SK-N-SH treated with all-trans-retinoic acid at 6 μM for 48 hours (cell line): Measurements from ENCODE around the gene SLC7A5.

ENCODE experiments used
- TOX ChIP-seq: fragments of 250-450 bp; sonication (Bioruptor Pico); IDR thresholded peaks from 2 replicates; pipeline ENCODE4 v1.8.0; 2021; ENCODE audit warnings: mild to moderate bottlenecking, moderate library complexity, borderline replicate concordance
- TF ChIP-seq, protein P1 (sequence below): fragments of 250-450 bp; sonication (Bioruptor Pico); IDR thresholded peaks from 2 replicates; pipeline ENCODE4 v1.8.0; 2020; ENCODE audit warnings: mild to moderate bottlenecking, moderate library complexity, borderline replicate concordance

DNA sequence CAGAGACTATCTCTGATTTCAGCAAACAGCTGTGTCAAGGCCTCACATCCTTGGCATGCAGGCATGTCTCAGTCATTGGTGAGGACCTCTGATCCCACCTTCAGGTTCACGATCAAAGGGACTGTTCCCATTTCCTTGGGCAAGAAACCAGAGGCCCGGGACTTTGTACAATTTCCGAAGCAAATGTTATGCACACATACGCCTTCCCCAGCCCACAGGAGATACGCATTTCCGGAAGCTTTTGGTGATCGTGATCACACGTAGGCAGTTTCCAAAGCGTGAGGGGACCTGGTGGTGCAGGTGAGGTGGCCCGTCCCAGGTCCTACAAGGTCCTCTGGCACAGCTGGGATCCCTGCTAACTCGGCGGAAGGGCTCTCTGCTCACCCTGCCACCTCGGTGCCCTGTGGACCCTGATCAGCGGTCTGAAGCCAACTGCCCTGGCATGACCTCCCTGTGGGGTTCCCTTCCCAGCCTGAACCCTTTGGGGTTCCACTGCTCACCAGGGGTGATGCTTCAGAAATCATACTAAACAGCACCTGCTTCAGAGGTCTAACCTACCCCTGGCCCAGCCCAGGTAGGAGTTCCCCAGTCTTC, 74.7 kb downstream of the SLC7A5 start:
- TF ChIP-seq TOX (CRISPR knock-in tag): no peak
- TF ChIP-seq, protein P1, sequence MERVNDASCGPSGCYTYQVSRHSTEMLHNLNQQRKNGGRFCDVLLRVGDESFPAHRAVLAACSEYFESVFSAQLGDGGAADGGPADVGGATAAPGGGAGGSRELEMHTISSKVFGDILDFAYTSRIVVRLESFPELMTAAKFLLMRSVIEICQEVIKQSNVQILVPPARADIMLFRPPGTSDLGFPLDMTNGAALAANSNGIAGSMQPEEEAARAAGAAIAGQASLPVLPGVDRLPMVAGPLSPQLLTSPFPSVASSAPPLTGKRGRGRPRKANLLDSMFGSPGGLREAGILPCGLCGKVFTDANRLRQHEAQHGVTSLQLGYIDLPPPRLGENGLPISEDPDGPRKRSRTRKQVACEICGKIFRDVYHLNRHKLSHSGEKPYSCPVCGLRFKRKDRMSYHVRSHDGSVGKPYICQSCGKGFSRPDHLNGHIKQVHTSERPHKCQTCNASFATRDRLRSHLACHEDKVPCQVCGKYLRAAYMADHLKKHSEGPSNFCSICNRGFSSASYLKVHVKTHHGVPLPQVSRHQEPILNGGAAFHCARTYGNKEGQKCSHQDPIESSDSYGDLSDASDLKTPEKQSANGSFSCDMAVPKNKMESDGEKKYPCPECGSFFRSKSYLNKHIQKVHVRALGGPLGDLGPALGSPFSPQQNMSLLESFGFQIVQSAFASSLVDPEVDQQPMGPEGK: no peak
